NCI-H2107 treated with DMSO at 0.1 percent for 48 hours (cell line): ENCODE measurements around the gene RIPOR3.
A peak's percentile ranks its signal among the peaks of the same experiment; 100 is the strongest.
"Not testable (repeated sequence)": the region's sequence is repeated elsewhere in the genome, so short reads cannot be mapped to it uniquely, and the experiment has no call there.

ENCODE experiments used
- DNase-seq: peaks from one replicate; lab custom pipeline; 2025; ENCODE audit not compliant: unreplicated experiment; lab: John Stamatoyannopoulos, UW

Gene RIPOR3

GRCh38 chr20:50560867-50561266 is 130.5 kb downstream of the RIPOR3 start:
- no peak for DNase-seq

GRCh38 chr20:50559856-50560638 is 131.3 kb downstream of the RIPOR3 start:
- DNase-seq = no peak

GRCh38 chr20:50559149-50559548 is 132.2 kb downstream of the RIPOR3 start:
- DNase-seq = no peak

GRCh38 chr20:50558483-50558925 is 132.8 kb downstream of the RIPOR3 start:
- DNase-seq = no peak

- DNase-seq = no peak
These were observed 133.7 kb downstream of the RIPOR3 start for GRCh38 chr20:50557549-50558134.

GRCh38 chr20:50555662-50556061 is 135.7 kb downstream of the RIPOR3 start:
- DNase-seq = no peak

- DNase-seq = no peak
These were observed 136.4 kb downstream of the RIPOR3 start for GRCh38 chr20:50554694-50555579.

GRCh38 chr20:50552979-50553378 is 138.4 kb downstream of the RIPOR3 start:
- DNase-seq = no peak

- peak; percentile 89 for DNase-seq
These were observed 140.1 kb downstream of the RIPOR3 start for GRCh38 chr20:50551288-50551687.

GRCh38 chr20:50550531-50550930 is 140.8 kb downstream of the RIPOR3 start:
- DNase-seq = no peak

GRCh38 chr20:50548396-50548795 is 142.9 kb downstream of the RIPOR3 start:
- DNase-seq = no peak

GRCh38 chr20:50547964-50548363 is 143.4 kb downstream of the RIPOR3 start:
- no peak for DNase-seq

GRCh38 chr20:50546729-50547314 is 144.5 kb downstream of the RIPOR3 start:
- no peak for DNase-seq

GRCh38 chr20:50545126-50545525 is 146.2 kb downstream of the RIPOR3 start:
- no peak for DNase-seq

- DNase-seq = no peak
These were observed 148.0 kb downstream of the RIPOR3 start for GRCh38 chr20:50543326-50543725.

- no peak for DNase-seq
These were observed 149.7 kb downstream of the RIPOR3 start for GRCh38 chr20:50541606-50542041.

GRCh38 chr20:50540620-50541605 is 150.4 kb downstream of the RIPOR3 start:
- no peak for DNase-seq

GRCh38 chr20:50539798-50540197 is 151.5 kb downstream of the RIPOR3 start:
- DNase-seq = not testable (repeated sequence)

GRCh38 chr20:50538276-50538675 is 153.1 kb downstream of the RIPOR3 start:
- DNase-seq = no peak
